HEK293 (cell line): ENCODE results near the gene PRR11.

Source experiments
- KLF7 ChIP-seq: fragments of 450-650 bp; formaldehyde crosslinking; IDR thresholded peaks from 2 replicates; pipeline ENCODE4 v1.5.1; 2016; ENCODE audit warnings: missing biosample characterization, missing genetic modification characterization, borderline replicate concordance
- OVOL3 ChIP-seq: fragments of 450-650 bp; formaldehyde crosslinking; IDR thresholded peaks from 2 replicates; pipeline ENCODE4 v1.5.1; 2016; ENCODE audit warnings: missing biosample characterization, missing genetic modification characterization
- PRDM6 ChIP-seq: fragments of 450-650 bp; formaldehyde crosslinking; IDR thresholded peaks from 2 replicates; pipeline ENCODE4 v1.5.1; 2017; ENCODE audit warnings: missing biosample characterization, missing genetic modification characterization
- REPIN1 ChIP-seq: fragments of 450-650 bp; formaldehyde crosslinking; IDR thresholded peaks from 2 replicates; pipeline ENCODE4 v1.5.1; 2017; ENCODE audit warnings: missing biosample characterization, missing genetic modification characterization, low read depth
- SALL2 ChIP-seq: fragments of 450-650 bp; formaldehyde crosslinking; IDR thresholded peaks from 2 replicates; pipeline ENCODE4 v1.5.0; 2017; ENCODE audit warnings: missing biosample characterization, mild to moderate bottlenecking, missing genetic modification characterization, borderline replicate concordance
- ZBTB10 ChIP-seq: fragments of 450-650 bp; formaldehyde crosslinking; IDR thresholded peaks from 2 replicates; pipeline ENCODE4 v1.5.1; 2016; ENCODE audit warnings: missing biosample characterization, missing genetic modification characterization
- ZBTB20 ChIP-seq: fragments of 450-650 bp; formaldehyde crosslinking; IDR thresholded peaks from 2 replicates; pipeline ENCODE4 v1.5.1; 2016; ENCODE audit warnings: missing biosample characterization, missing genetic modification characterization
- ZBTB6 ChIP-seq: fragments of 450-650 bp; formaldehyde crosslinking; IDR thresholded peaks from 2 replicates; pipeline ENCODE4 v1.5.1; 2017; ENCODE audit warnings: missing biosample characterization, missing genetic modification characterization
- ZBTB7A ChIP-seq: fragments of 450-650 bp; formaldehyde crosslinking; IDR thresholded peaks from 2 replicates; pipeline ENCODE4 v1.5.1; 2016; ENCODE audit warnings: low read depth, missing biosample characterization, missing genetic modification characterization
- ZFHX2 ChIP-seq: fragments of 450-650 bp; formaldehyde crosslinking; conservative IDR thresholded peaks from 2 replicates; pipeline ENCODE4 v1.5.1; 2016; ENCODE audit warnings: missing biosample characterization, missing genetic modification characterization
- ZNF140 ChIP-seq: fragments of 450-650 bp; formaldehyde crosslinking; IDR thresholded peaks from 2 replicates; pipeline ENCODE4 v1.5.1; 2016; ENCODE audit warnings: missing biosample characterization, missing genetic modification characterization
- ZNF146 ChIP-seq: fragments of 450-650 bp; formaldehyde crosslinking; IDR thresholded peaks from 2 replicates; pipeline ENCODE4 v1.5.1; 2016; ENCODE audit warnings: missing biosample characterization, missing genetic modification characterization
- ZNF169 ChIP-seq: fragments of 450-650 bp; formaldehyde crosslinking; IDR thresholded peaks from 2 replicates; pipeline ENCODE4 v1.5.1; 2016; ENCODE audit warnings: missing biosample characterization, missing genetic modification characterization
- ZNF214 ChIP-seq: fragments of 450-650 bp; formaldehyde crosslinking; IDR thresholded peaks from 2 replicates; pipeline ENCODE4 v1.5.1; 2017; ENCODE audit warnings: missing biosample characterization, mild to moderate bottlenecking, missing genetic modification characterization, borderline replicate concordance
- ZNF335 ChIP-seq: fragments of 450-650 bp; formaldehyde crosslinking; conservative IDR thresholded peaks from 2 replicates; pipeline ENCODE4 v1.5.1; 2016; ENCODE audit warnings: missing biosample characterization, missing genetic modification characterization
- ZNF350 ChIP-seq: fragments of 450-650 bp; formaldehyde crosslinking; IDR thresholded peaks from 2 replicates; pipeline ENCODE4 v1.5.0; 2017; ENCODE audit warnings: missing biosample characterization, mild to moderate bottlenecking, missing genetic modification characterization
- ZNF404 ChIP-seq: fragments of 450-650 bp; formaldehyde crosslinking; IDR thresholded peaks from 2 replicates; pipeline ENCODE4 v1.5.1; 2017; ENCODE audit warnings: missing biosample characterization, missing genetic modification characterization
- ZNF501 ChIP-seq: fragments of 450-650 bp; formaldehyde crosslinking; IDR thresholded peaks from 2 replicates; pipeline ENCODE4 v1.5.1; 2016; ENCODE audit warnings: missing biosample characterization, missing genetic modification characterization
- ZNF514 ChIP-seq: fragments of 450-650 bp; formaldehyde crosslinking; IDR thresholded peaks from 2 replicates; pipeline ENCODE4 v1.5.1; 2016; ENCODE audit warnings: missing biosample characterization, missing genetic modification characterization
- ZNF529 ChIP-seq: fragments of 450-650 bp; formaldehyde crosslinking; IDR thresholded peaks from 2 replicates; pipeline ENCODE4 v1.5.1; 2017; ENCODE audit warnings: missing genetic modification characterization, missing biosample characterization; ENCODE audit not compliant: insufficient replicate concordance
- ZNF549 ChIP-seq: fragments of 450-650 bp; IDR thresholded peaks from 2 replicates; pipeline ENCODE4 v1.5.1; 2018; ENCODE audit warnings: missing biosample characterization, missing genetic modification characterization, mild to moderate bottlenecking, inconsistent platforms, moderate library complexity
- ZNF660 ChIP-seq: fragments of 450-650 bp; IDR thresholded peaks from 2 replicates; pipeline ENCODE4 v1.5.1; 2018; ENCODE audit warnings: missing biosample characterization, mild to moderate bottlenecking, missing genetic modification characterization
- ZNF747 ChIP-seq: fragments of 450-650 bp; formaldehyde crosslinking; IDR thresholded peaks from 2 replicates; pipeline ENCODE4 v1.5.1; 2016; ENCODE audit warnings: missing biosample characterization, missing genetic modification characterization
- ZNF792 ChIP-seq: fragments of 450-650 bp; formaldehyde crosslinking; IDR thresholded peaks from 2 replicates; pipeline ENCODE4 v1.5.1; 2016; ENCODE audit warnings: missing biosample characterization, missing genetic modification characterization
- ZSCAN18 ChIP-seq: fragments of 450-650 bp; formaldehyde crosslinking; IDR thresholded peaks from 2 replicates; pipeline ENCODE4 v1.5.1; 2016; ENCODE audit warnings: missing biosample characterization, missing genetic modification characterization
- TF ChIP-seq, protein P1 (sequence below): fragments of 450-650 bp; formaldehyde crosslinking; IDR thresholded peaks from 2 replicates; pipeline ENCODE4 v1.5.1; 2016; ENCODE audit warnings: missing biosample characterization, missing genetic modification characterization
- TF ChIP-seq, protein P2 (sequence below): IDR thresholded peaks from 2 replicates; pipeline ENCODE4 v1.6.1; 2011; ENCODE audit warnings: mild to moderate bottlenecking, low read depth, low read length, borderline replicate concordance

Gene PRR11

DNA sequence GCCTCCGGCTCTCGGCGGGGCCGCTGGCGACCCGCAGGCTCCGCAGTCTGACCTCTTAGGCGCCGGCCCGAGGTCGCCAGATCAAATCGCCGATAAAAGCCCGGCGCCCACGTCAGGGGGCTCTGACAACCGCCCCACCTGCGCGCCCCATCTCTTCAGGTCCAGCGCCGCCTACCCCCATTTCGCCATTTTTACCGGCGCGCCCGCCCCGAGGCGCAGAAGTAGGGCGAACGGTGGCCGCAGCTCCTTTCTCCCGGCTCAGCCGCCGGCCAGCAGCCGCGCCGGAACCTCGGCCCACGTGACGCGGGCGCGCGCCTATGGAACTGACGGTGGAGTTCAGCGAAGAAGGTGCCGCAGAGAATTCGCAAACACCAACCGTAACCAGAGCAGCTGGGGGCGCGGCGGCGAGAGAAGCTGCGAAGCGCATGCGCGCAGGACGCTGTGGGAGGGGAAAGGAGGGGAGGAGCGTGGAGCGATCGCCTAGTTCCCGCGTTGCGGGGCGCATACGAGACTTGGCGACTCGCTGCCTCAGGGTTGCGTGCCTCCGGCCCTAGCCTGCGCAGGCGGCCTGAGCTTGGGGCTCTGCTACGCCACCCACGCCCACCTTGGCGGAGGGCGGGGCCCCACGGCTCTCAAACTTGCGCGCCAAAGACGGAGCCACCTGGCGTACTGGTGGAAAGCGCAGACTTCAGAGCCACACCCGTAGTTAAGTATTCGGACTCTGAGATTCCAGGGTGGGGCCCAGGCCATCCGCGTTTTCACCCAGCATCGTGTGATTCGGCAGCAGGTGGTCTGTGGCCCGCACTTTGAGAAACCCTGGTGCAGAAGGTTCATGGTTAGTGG is 48.9 kb upstream of the PRR11 start, which contains the start of gene TRIM37 (continued):
- TF ChIP-seq ZBTB10 (tag by site-specific recombination) (peak; percentile 17; the same call in 1 of the 2 replicates), ZBTB7A (tag by site-specific recombination) (peak; percentile 63), ZNF514 (tag by site-specific recombination) (no peak), ZBTB6 (tag by site-specific recombination) (peak; percentile 37; the same call in 1 of the 2 replicates), ZBTB20 (tag by site-specific recombination) (peak; percentile 84), PRDM6 (tag by site-specific recombination) (no peak), ZNF549 (tag by site-specific recombination) (no peak), ZNF529 (tag by site-specific recombination) (no peak), ZNF404 (tag by site-specific recombination) (no peak), ZNF350 (tag by site-specific recombination) (no peak), ZNF792 (tag by site-specific recombination) (no peak), ZNF335 (tag by site-specific recombination) (peak; percentile 98), ZNF660 (tag by site-specific recombination) (peak; percentile 45; the same call in 1 of the 2 replicates), ZNF747 (tag by site-specific recombination) (no peak), SALL2 (tag by site-specific recombination) (no peak), ZNF140 (tag by site-specific recombination) (no peak), REPIN1 (tag by site-specific recombination) (peak; percentile 73), OVOL3 (tag by site-specific recombination) (peak; percentile 43; the same call in 1 of the 2 replicates), ZFHX2 (peak; percentile 92), ZSCAN18 (0 out of 2 replicates have a peak, but pooled peaks have one; percentile 46), KLF7 (tag by site-specific recombination) (peak; percentile 99), ZNF214 (tag by site-specific recombination) (no peak), ZNF169 (tag by site-specific recombination) (no peak), ZNF146 (no peak; the same call in 1 of the 2 replicates), ZNF501 (peak; percentile 42)
- TF ChIP-seq, protein P1, sequence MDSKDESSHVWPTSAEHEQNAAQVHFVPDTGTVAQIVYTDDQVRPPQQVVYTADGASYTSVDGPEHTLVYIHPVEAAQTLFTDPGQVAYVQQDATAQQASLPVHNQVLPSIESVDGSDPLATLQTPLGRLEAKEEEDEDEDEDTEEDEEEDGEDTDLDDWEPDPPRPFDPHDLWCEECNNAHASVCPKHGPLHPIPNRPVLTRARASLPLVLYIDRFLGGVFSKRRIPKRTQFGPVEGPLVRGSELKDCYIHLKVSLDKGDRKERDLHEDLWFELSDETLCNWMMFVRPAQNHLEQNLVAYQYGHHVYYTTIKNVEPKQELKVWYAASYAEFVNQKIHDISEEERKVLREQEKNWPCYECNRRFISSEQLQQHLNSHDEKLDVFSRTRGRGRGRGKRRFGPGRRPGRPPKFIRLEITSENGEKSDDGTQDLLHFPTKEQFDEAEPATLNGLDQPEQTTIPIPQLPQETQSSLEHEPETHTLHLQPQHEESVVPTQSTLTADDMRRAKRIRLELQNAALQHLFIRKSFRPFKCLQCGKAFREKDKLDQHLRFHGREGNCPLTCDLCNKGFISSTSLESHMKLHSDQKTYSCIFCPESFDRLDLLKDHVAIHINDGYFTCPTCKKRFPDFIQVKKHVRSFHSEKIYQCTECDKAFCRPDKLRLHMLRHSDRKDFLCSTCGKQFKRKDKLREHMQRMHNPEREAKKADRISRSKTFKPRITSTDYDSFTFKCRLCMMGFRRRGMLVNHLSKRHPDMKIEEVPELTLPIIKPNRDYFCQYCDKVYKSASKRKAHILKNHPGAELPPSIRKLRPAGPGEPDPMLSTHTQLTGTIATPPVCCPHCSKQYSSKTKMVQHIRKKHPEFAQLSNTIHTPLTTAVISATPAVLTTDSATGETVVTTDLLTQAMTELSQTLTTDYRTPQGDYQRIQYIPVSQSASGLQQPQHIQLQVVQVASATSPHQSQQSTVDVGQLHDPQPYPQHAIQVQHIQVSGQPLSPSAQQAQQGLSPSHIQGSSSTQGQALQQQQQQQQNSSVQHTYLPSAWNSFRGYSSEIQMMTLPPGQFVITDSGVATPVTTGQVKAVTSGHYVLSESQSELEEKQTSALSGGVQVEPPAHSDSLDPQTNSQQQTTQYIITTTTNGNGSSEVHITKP = peak; percentile 96
- TF ChIP-seq, protein P2, sequence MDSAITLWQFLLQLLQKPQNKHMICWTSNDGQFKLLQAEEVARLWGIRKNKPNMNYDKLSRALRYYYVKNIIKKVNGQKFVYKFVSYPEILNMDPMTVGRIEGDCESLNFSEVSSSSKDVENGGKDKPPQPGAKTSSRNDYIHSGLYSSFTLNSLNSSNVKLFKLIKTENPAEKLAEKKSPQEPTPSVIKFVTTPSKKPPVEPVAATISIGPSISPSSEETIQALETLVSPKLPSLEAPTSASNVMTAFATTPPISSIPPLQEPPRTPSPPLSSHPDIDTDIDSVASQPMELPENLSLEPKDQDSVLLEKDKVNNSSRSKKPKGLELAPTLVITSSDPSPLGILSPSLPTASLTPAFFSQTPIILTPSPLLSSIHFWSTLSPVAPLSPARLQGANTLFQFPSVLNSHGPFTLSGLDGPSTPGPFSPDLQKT = no peak; the same call in 1 of the 2 replicates
